GM18861 (cell line): ENCODE measurements around the gene OR6S1.
A peak's percentile ranks its signal among the peaks of the same experiment; 100 is the strongest.

Experiments used
- ATAC-seq: cut with Tn5 transposase; IDR thresholded peaks from one replicate; pipeline ENCODE4 v1.9.1; 2021; ENCODE audit not compliant: unreplicated experiment

Gene OR6S1

GRCh38 chr14:20641591-20641990, at the start of gene OR6S1:
Gene OR6S1 (minus strand): TSS chr14:20641691. CDS start chr14:20641691, 0 bp downstream.
- ATAC-seq = no peak

GRCh38 chr14:20690848-20691640, 49.6 kb upstream of the OR6S1 start:
- ATAC-seq = no peak

GRCh38 chr14:20688167-20688839, 46.8 kb upstream of the OR6S1 start, which contains the start of gene ANG:
Gene ANG (plus strand): TSS chr14:20688764. CDS start chr14:20693565, 4,801 bp downstream.
- no peak for ATAC-seq

- no peak for ATAC-seq
These were observed 46.1 kb upstream of the OR6S1 start for GRCh38 chr14:20687362-20688166.

- ATAC-seq = no peak
These were observed 45.1 kb upstream of the OR6S1 start for GRCh38 chr14:20686386-20687143.

- ATAC-seq = no peak
These were observed 43.4 kb upstream of the OR6S1 start for GRCh38 chr14:20684662-20685456.

- ATAC-seq = peak; percentile 20
These were observed 42.6 kb upstream of the OR6S1 start, which contains the start of gene RNASE4 for GRCh38 chr14:20683891-20684661. Gene RNASE4 (plus strand): TSS chr14:20684560. CDS start chr14:20699372, 14,812 bp downstream.

GRCh38 chr14:20683125-20683890, 41.8 kb upstream of the OR6S1 start:
- ATAC-seq = peak; percentile 29

- ATAC-seq = peak; percentile 31
These were observed 41.1 kb upstream of the OR6S1 start for GRCh38 chr14:20682435-20683124.

GRCh38 chr14:20682127-20682434, 40.6 kb upstream of the OR6S1 start:
- no peak for ATAC-seq

- peak; percentile 18 for ATAC-seq
These were observed 40.0 kb upstream of the OR6S1 start for GRCh38 chr14:20681348-20682126.

- ATAC-seq = peak; percentile 23
These were observed 39.4 kb upstream of the OR6S1 start for GRCh38 chr14:20680843-20681347.

GRCh38 chr14:20680363-20680762, 38.9 kb upstream of the OR6S1 start:
- ATAC-seq = no peak

- ATAC-seq = no peak
These were observed 38.4 kb upstream of the OR6S1 start for GRCh38 chr14:20679907-20680306.

- ATAC-seq = no peak
These were observed 34.6 kb upstream of the OR6S1 start for GRCh38 chr14:20676072-20676471.

GRCh38 chr14:20675669-20676068, 34.2 kb upstream of the OR6S1 start:
- ATAC-seq = no peak
